Measurements from ENCODE around the gene CCDC3.

DNA sequence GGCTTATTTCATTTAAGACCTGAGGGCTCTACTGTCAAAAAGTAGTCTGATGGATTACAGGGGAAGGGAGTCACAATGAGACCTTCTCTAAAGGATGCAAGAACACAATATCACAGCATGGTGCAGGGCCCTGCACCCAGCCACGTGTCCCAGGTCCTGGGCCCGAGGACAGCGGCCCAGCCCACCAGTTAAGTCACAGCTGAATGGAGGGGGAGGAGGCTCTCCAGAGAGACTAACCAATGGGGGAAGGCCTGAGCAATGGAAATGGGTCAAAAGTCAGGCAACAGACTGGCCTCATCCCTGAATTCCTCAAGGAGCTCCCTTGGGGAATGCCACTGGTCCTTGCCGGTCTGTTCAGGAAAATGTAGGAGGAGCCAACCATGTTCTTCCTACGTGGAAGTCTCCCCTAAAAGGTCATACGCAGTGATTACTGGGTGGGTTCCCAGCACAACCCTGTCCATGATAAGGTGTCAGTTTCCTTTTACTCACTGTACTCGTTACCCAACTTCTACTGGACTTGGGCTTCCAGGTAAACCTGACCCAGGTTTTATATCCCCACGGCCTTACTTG, 28.3 kb downstream of the CCDC3 start:
- TF ChIP-seq POLR2A (IDR thresholded peaks at IDR 0.05; ENCODE audit: low read length), result no peak
- no peak for TF ChIP-seq GATA1 (IDR thresholded peaks at IDR 0.05; ENCODE audit: low read depth, low read length)
